Heart right ventricle (tissue), 16 donors: ENCODE results near the gene DUSP28. TPM values are rescaled to one million over a fixed set of nuclear protein-coding genes. Genes with fewer than 3 reads are reported as not detected.
"Not testable (repeated sequence)": the region's sequence is repeated elsewhere in the genome, so short reads cannot be mapped to it uniquely, and the experiment has no call there.

Experiments used
- ATAC-seq, 8 donors: fragments of 200-7000 bp; cut with Tn5 transposase; one replicate each; pipeline ENCODE4 v1.9.1; 2020; ENCODE audit warnings: mild to moderate bottlenecking in 8 of 8, moderate library complexity in 8 of 8, moderate number of reproducible peaks in 1 of 8
- DNase-seq, 2 donors: peaks; one replicate each; pipeline ENCODE4 v3.0.0-alpha.2; 2020
- H3K27ac ChIP-seq, 10 donors: fragments of 200-600 bp; sonication (generic) in 2 of 10; one replicate each; pipeline versions ENCODE4 v1.5.0 to v1.8.0; 2020 to 2022; ENCODE audit warnings: mild to moderate bottlenecking in 3 of 10
- H3K27me3 ChIP-seq, 7 donors: fragments of 200-600 bp; one replicate each; pipeline ENCODE4 v1.8.0; 2021 to 2022; ENCODE audit warnings: mild to moderate bottlenecking in 2 of 7
- H3K36me3 ChIP-seq, 9 donors: fragments of 200-600 bp; sonication (generic) in 1 of 9; one replicate each; pipeline versions ENCODE4 v1.5.0 to v1.8.0; 2020 to 2022; ENCODE audit warnings: mild to moderate bottlenecking in 2 of 9
- H3K4me1 ChIP-seq, 9 donors: fragments of 200-600 bp; sonication (generic) in 1 of 9; one replicate each; pipeline versions ENCODE4 v1.5.0 to v1.8.0; 2020 to 2022; ENCODE audit warnings: mild to moderate bottlenecking in 4 of 9
- H3K4me3 ChIP-seq, 10 donors: fragments of 200-600 bp; sonication (generic) in 2 of 10; one replicate each; pipeline versions ENCODE4 v1.5.0 to v1.8.0; 2020 to 2022; ENCODE audit warnings: mild to moderate bottlenecking in 7 of 10, moderate library complexity in 2 of 10
- H3K9me3 ChIP-seq, 11 donors: fragments of 200-600 bp in 10 of 11; sonication (generic) in 2 of 11; one replicate each; pipeline versions ENCODE4 v1.5.0 to v1.8.0; 2013 to 2022; ENCODE audit warnings: mild to moderate bottlenecking in 2 of 11, control low read depth in 1 of 11, moderate library complexity in 1 of 11
- WGBS, 2 donors: extraction: QIAGEN DNeasy Blood & Tissue Kit; methylation state at CpG; one replicate each; pipeline ENCODE4 v1.1.7; 2013; ENCODE audit warnings: inconsistent platforms in 1 of 2; 5-methylcytosine and 5-hydroxymethylcytosine counted together
- intact Hi-C, 10 donors: fragments of 100-400 bp; cut with DNase I; formaldehyde crosslinking; loops; one replicate each; pipeline versions ENCODE4 v1.11.1 to v1.14.2; 2022
- polyA plus RNA-seq, 2 donors: library from polyadenylated mRNA; stranded (reverse); fragments of 200-250 nt; gene quantifications; one replicate each; pipeline ENCODE4 v1.2.3, GENCODE V29; 2013
- total RNA-seq, 10 donors: library from RNA; stranded (reverse); fragmentation: NEBNext Ultra II Directional in 3 of 10; extraction: Animal tissue kit (Norgen Biotek cat#: 25700) in 3 of 10; gene quantifications; one replicate each; pipeline versions ENCODE4 v1.2.1 to v1.2.4, GENCODE V29; 2021 to 2023
- TF ChIP-seq, protein P1 (sequence below), 9 donors: fragments of 200-600 bp; sonication (generic) in 2 of 9; IDR thresholded peaks; one replicate each; pipeline versions ENCODE4 v1.5.0 to v1.8.0; 2021 to 2022; ENCODE audit warnings: antibody characterized with exemption in 9 of 9, mild to moderate bottlenecking in 5 of 9, moderate library complexity in 1 of 9
- donor health status: Arrhythmogenic right ventricular cardiomyopathy.
- donor health status: ischemic (EF 13 %, LVEDD 7.1; RV severe dilation, severe dysfunction).
- donor health status: healthy with polysubstance abuse.
- donor health status: DM: no; HTN: yes; CAD: no.
- donor health status: DM: no; HTN: no; CAD: no.
- donor health status: ischemic (EF 25% LVEDD 6.9; RV normal size, moderate dysfunction).
- donor health status: ischemic (EF 25% LVEDD 5.7; RV mildly dilated, moderate dysfunction).
- donor health status: healthy.
- donor health status: DM: yes; HTN: yes; CAD: no.
- donor health status: Ischemic cardiomyopathy.
- donor health status: ischemic (EF 35%, LVEDD 5.7; RV mildly dilated, moderate dysfunction).
- donor health status: nonischemic (EF 11% LVEDD 7.7; RV severe dilation, severe dysfunction).
- donor health status: DM: yes; HTN: yes; CAD: no.
- donor health status: PGD.
- donor health status: ischemic (EF 29% LVEDD 5.4; RV normal size, mild dysfunction).
- donor health status: nonischemic (EF 23%, LVEDD 6.1; RV moderate dilation, normal function).

DUSP28 gene
- total and polyA plus RNA-seq, 12 donors = 4.7 to 22.1 (median 13.4) TPM

DNA sequence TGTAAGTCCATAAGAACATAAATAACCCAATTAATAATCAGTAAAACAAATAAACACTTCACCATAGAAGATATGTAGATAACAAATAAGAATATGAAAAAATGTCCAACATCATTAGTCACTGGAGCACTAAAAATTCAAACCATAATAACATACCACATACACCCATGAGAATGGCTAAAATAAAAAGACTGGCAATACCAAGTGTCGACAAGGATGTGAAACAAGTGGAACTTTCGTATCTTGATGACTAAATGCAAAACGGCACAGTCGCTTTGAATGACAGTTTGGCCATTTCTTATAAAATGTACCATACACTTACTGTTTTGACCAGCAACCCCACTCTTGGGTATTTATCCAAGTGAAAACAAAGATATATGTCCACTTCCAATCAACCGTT, 29.1 kb upstream of the DUSP28 start:
- peaks cover 0 to 43% (median 5%) of the 10 kb centered on the region in 9 donors for H3K36me3 ChIP-seq
- WGBS, 2 donors = 97 to 98% methylated on average over 5 of the region's 5 CpGs
- H3K27me3 ChIP-seq = no peaks in the 10 kb centered on the region
- H3K9me3 ChIP-seq = peaks cover 0 to 34% (median 17%) of the 10 kb centered on the region in 11 donors
- H3K4me3 ChIP-seq = no peak overlapping the region
- DNase-seq (no peak), ATAC-seq (no peak)
- H3K4me1 ChIP-seq = no peaks in the 10 kb centered on the region
- intact Hi-C loops = loop anchor here in 1 of 10 donors (2.0 kb wide), 1 partner anchor 42 kb away; no protein-coding TSS in a partner anchor
- TF ChIP-seq, protein P1, sequence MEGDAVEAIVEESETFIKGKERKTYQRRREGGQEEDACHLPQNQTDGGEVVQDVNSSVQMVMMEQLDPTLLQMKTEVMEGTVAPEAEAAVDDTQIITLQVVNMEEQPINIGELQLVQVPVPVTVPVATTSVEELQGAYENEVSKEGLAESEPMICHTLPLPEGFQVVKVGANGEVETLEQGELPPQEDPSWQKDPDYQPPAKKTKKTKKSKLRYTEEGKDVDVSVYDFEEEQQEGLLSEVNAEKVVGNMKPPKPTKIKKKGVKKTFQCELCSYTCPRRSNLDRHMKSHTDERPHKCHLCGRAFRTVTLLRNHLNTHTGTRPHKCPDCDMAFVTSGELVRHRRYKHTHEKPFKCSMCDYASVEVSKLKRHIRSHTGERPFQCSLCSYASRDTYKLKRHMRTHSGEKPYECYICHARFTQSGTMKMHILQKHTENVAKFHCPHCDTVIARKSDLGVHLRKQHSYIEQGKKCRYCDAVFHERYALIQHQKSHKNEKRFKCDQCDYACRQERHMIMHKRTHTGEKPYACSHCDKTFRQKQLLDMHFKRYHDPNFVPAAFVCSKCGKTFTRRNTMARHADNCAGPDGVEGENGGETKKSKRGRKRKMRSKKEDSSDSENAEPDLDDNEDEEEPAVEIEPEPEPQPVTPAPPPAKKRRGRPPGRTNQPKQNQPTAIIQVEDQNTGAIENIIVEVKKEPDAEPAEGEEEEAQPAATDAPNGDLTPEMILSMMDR (IDR thresholded peaks at IDR 0.05) = no peak
- no peak overlapping the region for H3K27ac ChIP-seq

DNA sequence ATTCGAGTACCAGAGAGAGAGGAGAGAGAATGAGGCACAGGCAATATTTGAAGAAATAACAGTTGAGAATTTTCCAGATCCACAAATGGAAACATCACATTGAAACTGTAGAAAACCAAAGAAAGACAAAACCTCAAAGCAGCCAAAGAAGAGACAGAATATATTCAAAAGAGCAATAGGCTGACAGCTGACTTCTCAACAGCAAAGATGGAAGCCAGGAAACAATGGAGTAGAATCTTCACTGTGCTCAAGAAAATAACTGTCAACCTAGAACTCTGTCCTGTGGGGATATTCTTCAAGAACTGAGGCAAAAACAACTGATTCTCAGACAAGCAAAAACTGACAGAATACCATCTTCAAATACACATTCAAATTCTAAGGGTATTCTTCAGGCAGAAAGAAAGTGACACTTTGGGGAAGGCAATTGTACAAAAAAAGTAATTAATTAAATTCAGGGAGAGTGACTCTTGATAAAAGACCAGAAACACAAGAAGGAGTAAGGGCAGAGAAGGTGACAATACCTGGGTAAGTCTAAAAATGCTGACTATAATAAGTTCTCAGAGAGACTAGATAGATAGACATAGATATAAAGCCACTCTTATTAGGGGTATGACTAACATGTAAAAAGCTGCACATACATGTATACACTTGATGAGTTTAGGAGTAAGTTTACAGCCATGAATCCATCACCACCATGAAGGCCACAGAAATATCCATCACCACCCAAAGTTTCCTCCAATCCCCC, 28.0 kb upstream of the DUSP28 start:
- WGBS, 2 donors = 98 to 100% methylated on average over 1 of the region's 1 CpG
- intact Hi-C loops = no loop called here

DNA sequence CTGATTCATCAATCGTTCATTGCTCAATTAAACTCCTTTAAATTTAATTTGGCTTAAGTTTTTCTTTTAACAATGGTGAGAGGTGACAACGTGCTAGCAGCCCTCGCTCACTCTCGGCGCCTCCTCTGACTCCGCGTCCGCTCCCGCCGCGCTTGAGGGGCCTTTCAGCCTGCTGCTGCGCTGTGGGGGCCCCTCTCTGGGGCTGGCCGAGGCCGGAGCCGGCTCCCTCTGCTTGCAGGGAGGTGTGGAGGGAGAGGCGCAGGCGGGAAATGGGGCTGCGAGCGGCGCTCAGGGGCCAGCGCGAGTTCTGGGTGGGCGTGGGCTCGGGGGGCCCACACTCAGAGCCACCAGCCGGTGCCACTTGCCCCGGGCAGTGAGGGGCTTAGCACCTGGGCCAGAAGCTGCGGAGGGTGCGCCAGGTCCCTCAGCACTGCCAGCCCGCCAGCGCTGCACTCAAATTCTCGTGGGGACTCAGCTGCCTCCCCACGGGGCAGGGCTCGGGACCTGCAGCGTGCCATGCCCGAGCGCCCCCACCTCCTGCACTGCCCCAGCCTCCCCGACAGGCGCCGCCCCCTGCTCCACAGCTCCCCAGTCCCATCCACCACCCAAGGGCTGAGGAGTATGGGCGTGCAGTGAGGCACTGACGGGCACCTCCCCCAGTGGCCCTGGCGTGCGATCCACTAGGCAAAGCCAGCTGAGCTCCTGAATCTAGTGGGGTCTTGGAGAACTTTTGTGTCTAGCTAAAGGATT, 22.0 kb upstream of the DUSP28 start:
- H3K36me3 ChIP-seq = peaks cover 0 to 46% (median 7%) of the 10 kb centered on the region in 9 donors
- no peak overlapping the region for H3K4me3 ChIP-seq
- H3K27me3 ChIP-seq = no peaks in the 10 kb centered on the region
- peaks cover 0 to 2% (median 0%) of the 10 kb centered on the region in 11 donors for H3K9me3 ChIP-seq
- ATAC-seq = no peak
- DNase-seq = no peak
- WGBS, 2 donors = 97 to 98% methylated on average over 41 to 43 of the region's 43 CpGs
- H3K4me1 ChIP-seq = no peaks in the 10 kb centered on the region
- H3K27ac ChIP-seq = no peak overlapping the region
- intact Hi-C loops = no loop called here
- TF ChIP-seq, protein P1 (IDR thresholded peaks at IDR 0.05) = no peak

More for the DNA sequence above, 28.0 kb upstream of the DUSP28 start:
- Histone ChIP-seq H3K9me3 (peaks cover 0 to 30% (median 17%) of the 10 kb centered on the region in 11 donors), H3K27ac (no peak overlapping the region), H3K36me3 (peaks cover 0 to 43% (median 5%) of the 10 kb centered on the region in 9 donors), H3K27me3 (no peaks in the 10 kb centered on the region), H3K4me3 (no peak overlapping the region), H3K4me1 (no peaks in the 10 kb centered on the region)
- TF ChIP-seq, protein P1 (IDR thresholded peaks at IDR 0.05) = no peak
- DNase-seq (no peak), ATAC-seq (no peak)

DNA sequence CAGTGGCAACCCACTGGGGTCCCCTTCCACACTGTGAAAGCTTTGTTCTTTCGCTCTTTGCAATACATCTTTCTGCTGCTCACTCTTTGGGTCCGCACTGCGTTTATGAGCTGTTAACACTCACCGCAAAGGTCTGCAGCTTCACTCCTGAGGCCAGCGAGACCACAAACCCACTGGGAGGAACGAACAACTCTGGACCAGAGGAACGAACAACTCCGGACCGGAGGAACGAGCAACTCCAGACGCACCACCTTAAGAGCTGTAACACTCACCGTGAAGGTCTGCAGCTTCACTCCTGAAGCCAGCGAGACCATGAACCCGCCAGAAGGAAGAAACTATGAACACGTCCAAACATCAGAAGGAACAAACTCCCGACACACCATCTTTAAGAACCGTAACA, 21.1 kb upstream of the DUSP28 start:
- WGBS, 2 donors = 98% methylated on average over 17 of the region's 17 CpGs
- ATAC-seq, DNase-seq, H3K9me3 ChIP-seq, H3K4me1 ChIP-seq, intact Hi-C loops, H3K27me3 ChIP-seq, H3K27ac ChIP-seq, H3K4me3 ChIP-seq: not testable (repeated sequence)
- peaks cover 0 to 43% (median 7%) of the 10 kb centered on the region in 9 donors for H3K36me3 ChIP-seq
